ENCODE data around the gene TPP2. TPM values are rescaled to one million over a fixed set of nuclear protein-coding genes. Genes with fewer than 3 reads are reported as not detected.

TPP2 gene
- total RNA-seq, 4 donors from 2014 or later: 38.5 to 45.5 (median 42.3) TPM

DNA sequence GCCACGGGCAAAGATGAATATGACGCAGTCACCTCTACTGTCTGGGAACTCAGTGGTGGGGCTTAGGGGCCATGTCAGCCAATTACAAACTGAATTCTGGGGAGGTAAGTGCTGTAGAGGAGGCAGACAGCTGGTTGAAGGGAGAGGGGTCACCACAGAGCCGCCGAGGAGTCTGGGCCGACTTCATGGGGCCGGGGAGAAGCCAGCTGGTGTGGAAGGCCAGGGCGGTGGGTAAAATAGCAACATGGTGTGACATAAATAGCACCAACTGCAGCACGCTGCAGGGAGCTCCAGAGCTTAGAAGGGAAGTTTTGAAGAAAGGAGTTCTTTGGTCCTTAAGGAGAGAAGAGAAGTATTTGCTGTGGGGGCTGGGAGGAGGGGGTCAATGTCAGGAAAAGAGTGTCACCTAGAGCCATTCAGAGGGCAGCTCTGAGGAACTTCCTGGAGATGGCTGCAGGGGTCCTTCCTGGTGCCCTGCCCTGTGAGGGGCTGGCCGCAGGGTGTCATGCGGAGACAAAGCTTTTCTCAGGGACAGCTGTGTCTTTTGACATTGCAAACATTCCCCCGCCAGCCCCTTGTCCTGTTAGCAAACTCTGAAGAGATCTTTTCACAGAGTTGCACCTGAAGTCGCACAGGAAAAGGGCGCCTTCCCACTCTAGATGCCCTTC, 91.7 kb downstream of the TPP2 start:
- ATAC-seq (ENCODE audit: low FRiP score) (no peak), DNase-seq (ENCODE audit: low spot score) (no peak)
- TF ChIP-seq, protein P1, sequence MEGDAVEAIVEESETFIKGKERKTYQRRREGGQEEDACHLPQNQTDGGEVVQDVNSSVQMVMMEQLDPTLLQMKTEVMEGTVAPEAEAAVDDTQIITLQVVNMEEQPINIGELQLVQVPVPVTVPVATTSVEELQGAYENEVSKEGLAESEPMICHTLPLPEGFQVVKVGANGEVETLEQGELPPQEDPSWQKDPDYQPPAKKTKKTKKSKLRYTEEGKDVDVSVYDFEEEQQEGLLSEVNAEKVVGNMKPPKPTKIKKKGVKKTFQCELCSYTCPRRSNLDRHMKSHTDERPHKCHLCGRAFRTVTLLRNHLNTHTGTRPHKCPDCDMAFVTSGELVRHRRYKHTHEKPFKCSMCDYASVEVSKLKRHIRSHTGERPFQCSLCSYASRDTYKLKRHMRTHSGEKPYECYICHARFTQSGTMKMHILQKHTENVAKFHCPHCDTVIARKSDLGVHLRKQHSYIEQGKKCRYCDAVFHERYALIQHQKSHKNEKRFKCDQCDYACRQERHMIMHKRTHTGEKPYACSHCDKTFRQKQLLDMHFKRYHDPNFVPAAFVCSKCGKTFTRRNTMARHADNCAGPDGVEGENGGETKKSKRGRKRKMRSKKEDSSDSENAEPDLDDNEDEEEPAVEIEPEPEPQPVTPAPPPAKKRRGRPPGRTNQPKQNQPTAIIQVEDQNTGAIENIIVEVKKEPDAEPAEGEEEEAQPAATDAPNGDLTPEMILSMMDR (IDR thresholded peaks at IDR 0.05): no peak

DNA sequence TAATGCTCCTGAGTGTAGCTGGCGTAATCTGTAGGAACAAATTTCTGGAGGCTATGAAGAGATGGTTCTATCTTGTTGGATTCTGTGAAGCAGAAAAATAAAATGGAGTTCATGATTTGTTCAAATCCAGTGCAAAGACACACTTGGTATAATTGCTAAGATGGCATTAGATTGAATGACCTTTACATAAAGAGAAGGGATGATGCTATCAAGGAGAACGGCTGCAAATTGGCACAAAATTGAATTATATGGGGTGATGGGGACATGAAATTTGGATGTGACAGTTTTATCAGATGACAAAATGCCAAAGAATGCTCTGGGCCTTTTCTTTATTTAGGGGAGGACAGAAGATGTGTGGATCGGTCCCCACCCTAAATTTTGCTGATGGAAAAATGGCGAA, 94.1 kb downstream of the TPP2 start:
- DNase-seq (ENCODE audit: low spot score) (no peak), ATAC-seq (ENCODE audit: low FRiP score) (no peak)
- TF ChIP-seq, protein P1 (IDR thresholded peaks at IDR 0.05): no peak

DNA sequence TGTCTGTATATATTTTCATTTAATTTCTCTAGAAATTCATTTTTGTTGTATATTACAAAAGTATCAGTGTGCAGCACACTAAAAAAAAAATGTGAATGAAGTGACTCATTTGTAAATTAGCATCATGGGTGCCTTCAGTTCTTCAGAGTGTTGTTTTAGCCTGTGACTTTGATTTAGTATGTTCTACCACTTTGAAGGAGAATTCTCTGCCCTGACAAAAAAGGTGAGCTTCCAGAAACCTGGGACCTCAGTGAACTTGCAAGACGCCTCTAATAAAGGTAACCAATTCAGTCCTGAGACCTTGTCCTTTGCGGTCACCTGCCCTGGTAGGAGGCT, 95.7 kb downstream of the TPP2 start:
- TF ChIP-seq, protein P1 (IDR thresholded peaks at IDR 0.05): no peak
- DNase-seq (ENCODE audit: low spot score) (no peak), ATAC-seq (ENCODE audit: low FRiP score) (no peak)

DNA sequence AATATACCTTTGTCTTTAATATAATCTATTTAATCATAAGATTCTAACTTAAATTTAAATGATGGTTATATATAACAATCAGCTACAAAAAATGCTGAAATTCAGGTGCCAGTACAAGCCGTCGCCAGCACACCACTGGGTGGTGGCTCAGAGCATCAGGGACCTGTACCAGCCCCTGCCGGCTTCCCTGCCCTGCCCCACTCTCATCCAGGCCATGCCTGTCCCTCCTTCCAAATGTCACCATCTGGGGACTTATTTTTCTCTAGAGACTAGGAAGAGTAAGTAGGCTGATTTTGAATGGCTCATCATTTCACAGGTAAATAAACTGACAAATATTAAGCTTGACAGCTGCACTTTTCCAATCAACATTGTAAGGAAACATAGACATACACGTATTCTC, 96.5 kb downstream of the TPP2 start:
- TF ChIP-seq, protein P1 (IDR thresholded peaks at IDR 0.05): no peak
- no peak for ATAC-seq (ENCODE audit: low FRiP score)

DNA sequence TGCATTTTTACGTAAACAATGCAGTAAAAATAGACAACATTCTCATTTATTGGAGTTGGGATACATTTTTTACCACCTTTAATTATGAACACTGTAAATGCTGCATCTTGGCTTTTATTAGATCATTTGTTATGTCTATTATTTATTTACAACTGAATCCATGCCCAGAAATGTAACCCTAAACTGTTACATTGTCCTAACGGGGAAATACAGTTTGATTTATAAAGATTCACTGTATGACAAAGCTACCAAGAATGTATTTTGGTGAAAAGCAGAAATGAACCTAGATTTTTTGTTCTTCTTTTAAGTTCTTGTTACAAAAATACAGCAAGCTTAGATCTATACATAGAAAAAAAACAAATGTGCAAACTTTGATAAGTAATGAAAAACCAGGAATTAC, 97.0 kb downstream of the TPP2 start:
- no peak for ATAC-seq (ENCODE audit: low FRiP score)
- no peak for DNase-seq (ENCODE audit: low spot score)
- TF ChIP-seq, protein P1 (IDR thresholded peaks at IDR 0.05): no peak

More for the DNA sequence above, 96.5 kb downstream of the TPP2 start:
- no peak for DNase-seq (ENCODE audit: low spot score)

DNA sequence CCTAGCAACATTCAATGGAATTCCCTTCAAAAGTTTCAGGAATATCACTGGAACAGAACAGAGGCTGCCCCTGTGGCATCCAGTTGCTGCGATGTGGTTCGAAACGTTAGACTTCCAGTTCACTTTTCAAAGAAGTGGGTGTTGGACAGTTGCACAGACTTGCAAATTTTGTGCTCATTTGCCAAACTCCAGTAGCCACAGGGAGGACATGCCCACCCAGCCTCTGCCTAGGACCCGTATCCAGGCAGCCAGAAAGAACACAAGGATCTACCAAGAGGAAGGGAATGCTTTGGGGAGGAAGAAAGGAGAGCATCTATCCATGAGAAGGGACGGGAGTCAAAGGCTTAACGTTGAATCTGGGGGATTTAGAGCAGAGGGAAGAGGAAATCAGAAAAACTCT, 98.2 kb downstream of the TPP2 start, which contains the start of gene METTL21C:
Gene METTL21C, minus strand, starts transcription at position 108 of the 400 bp plus-strand sequence. CDS start 546 bp downstream, outside the sequence.
- TF ChIP-seq, protein P1 (IDR thresholded peaks at IDR 0.05): no peak
- DNase-seq (ENCODE audit: low spot score) (no peak), ATAC-seq (ENCODE audit: low FRiP score) (no peak)

DNA sequence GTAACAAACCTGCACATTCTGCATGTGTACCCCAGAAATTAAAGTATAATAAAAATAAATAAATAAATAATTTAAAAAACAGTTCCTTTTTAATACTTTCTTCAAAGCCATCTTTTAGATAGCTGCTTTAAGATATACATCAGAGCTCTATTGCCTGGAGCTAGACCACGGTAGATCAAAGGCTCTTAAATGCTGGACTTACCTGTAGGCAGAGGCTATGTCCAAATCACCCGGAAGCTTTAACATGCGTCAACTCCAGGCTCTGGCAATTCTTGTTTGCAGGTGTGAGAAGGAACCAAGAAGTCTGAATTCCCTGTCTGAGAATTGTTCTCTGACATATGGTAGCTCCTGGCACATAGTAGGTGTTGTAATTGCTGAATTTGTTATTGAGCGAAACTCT, 99.7 kb downstream of the TPP2 start:
- TF ChIP-seq, protein P1 (IDR thresholded peaks at IDR 0.05): no peak
- DNase-seq (ENCODE audit: low spot score) (no peak), ATAC-seq (ENCODE audit: low FRiP score) (no peak)
